Endometrial microvascular endothelial cells (primary cell): Measurements from ENCODE around the gene S100A6. TPM values are rescaled to one million over a fixed set of nuclear protein-coding genes. Genes with fewer than 3 reads are reported as not detected.

Source experiments
- total RNA-seq: library from RNA; depleted of rRNA; stranded (reverse); fragments of >200 nt; gene quantifications from one replicate; pipeline ENCODE4 v1.2.3, GENCODE V29; 2015; ENCODE audit errors: inconsistent ontology term

Gene S100A6
- total RNA-seq, 1 donor from 2014 or later, result 690 TPM

Other genes starting within 250 kb of the S100A6 start
- not detected for gene PGLYRP3, start 223.0 kb downstream of the S100A6 start, total RNA-seq
- gene PGLYRP4, start 187.2 kb downstream of the S100A6 start, total RNA-seq, result not detected
- gene S100A9, start 178.1 kb downstream of the S100A6 start, total RNA-seq, result not detected
- not detected for gene S100A12, start 160.4 kb downstream of the S100A6 start, total RNA-seq
- gene S100A8, start 144.9 kb downstream of the S100A6 start, total RNA-seq, result not detected
- gene S100A7A, start 119.5 kb downstream of the S100A6 start, total RNA-seq, result not detected
- gene S100A7, start 75.3 kb downstream of the S100A6 start, total RNA-seq, result not detected
- not detected for gene S100A5, start 4.9 kb upstream of the S100A6 start, total RNA-seq
- 9.4 TPM for gene S100A4, start 9.8 kb upstream of the S100A6 start, total RNA-seq
- gene S100A3, start 13.3 kb upstream of the S100A6 start, total RNA-seq, result 3.7 TPM
- gene S100A2, start 29.9 kb upstream of the S100A6 start, total RNA-seq, result 3.5 TPM
- gene S100A16, start 77.1 kb upstream of the S100A6 start, total RNA-seq, result 892 TPM
- not detected for gene S100A14, start 80.3 kb upstream of the S100A6 start, total RNA-seq
- 75.1 TPM for gene S100A13, start 91.5 kb upstream of the S100A6 start, total RNA-seq
- not detected for gene S100A1, start 92.4 kb upstream of the S100A6 start, total RNA-seq
- gene CHTOP, start 98.1 kb upstream of the S100A6 start, total RNA-seq, result 28.2 TPM
- 68.6 TPM for gene SNAPIN, start 122.7 kb upstream of the S100A6 start, total RNA-seq
- gene ILF2, start 135.0 kb upstream of the S100A6 start, total RNA-seq, result 320 TPM
- 2.6 TPM for gene NPR1, start 142.7 kb upstream of the S100A6 start, total RNA-seq
- 21.0 TPM for gene INTS3, start 192.1 kb upstream of the S100A6 start, total RNA-seq
- 18.0 TPM for gene SLC27A3, start 239.4 kb upstream of the S100A6 start, total RNA-seq